ENCODE results near the gene SLC4A3.

The SLC4A3 gene

GRCh38 chr2:219618733-219619122 lies 8.7 kb upstream of the SLC4A3 start:
- DNase-seq (ENCODE audit: low read depth), result no peak
- no peak for TF ChIP-seq CTCF (IDR thresholded peaks at IDR 0.05; ENCODE audit: insufficient read depth, low read depth, low read length, missing control alignments)
- H3K4me3 ChIP-seq (ENCODE audit: low read length), result no peak overlapping the region

DNA sequence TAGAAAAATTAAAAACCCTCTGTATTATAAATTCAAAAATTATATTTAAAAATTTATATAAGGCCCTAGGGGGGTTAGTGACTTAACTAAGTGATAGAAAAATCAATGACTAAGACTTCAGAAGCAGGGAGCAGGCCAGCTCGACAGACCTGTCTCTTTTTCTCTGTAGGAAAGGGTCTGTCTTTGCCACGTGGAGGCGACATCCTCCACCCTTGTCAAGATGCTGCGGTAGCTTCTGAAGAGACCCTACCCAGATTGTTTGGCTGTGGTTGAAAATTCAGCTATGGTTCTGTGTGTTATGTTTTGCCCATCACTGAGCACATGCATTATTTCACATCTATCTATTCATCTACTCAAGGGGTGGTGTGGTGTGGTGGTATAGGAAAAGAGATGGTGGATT lies 8.2 kb upstream of the SLC4A3 start:
- H3K4me3 ChIP-seq (ENCODE audit: low read length), result no peak overlapping the region
- TF ChIP-seq CTCF (IDR thresholded peaks at IDR 0.05; ENCODE audit: insufficient read depth, low read depth, low read length, missing control alignments), result no peak
- no peak for DNase-seq (ENCODE audit: low read depth)

- no peak for DNase-seq (ENCODE audit: low read depth)
- no peak overlapping the region for H3K4me3 ChIP-seq (ENCODE audit: low read length)
- TF ChIP-seq CTCF (IDR thresholded peaks at IDR 0.05; ENCODE audit: insufficient read depth, low read depth, low read length, missing control alignments), result no peak
These were observed 6.9 kb upstream of the SLC4A3 start for GRCh38 chr2:219620546-219620945.

DNA sequence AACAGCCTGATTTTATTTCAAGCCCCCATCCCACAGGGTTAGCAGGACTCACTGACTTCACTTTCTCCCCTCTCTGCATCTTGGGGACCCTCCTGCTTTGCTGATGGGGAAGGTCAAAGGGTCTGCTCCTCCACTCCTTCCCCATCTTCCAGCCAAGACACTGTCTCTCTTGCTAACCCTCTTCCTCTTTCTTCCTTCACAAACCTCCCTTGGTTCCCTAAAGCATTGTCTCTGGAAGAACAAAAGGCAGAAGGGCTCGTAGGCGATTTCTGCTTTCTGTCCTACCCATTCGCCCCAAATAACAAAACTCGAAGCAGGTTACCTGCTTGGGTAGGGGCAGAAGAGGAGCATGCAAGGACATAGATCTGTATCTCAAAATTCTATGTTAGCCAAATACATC lies 5.5 kb upstream of the SLC4A3 start:
- no peak overlapping the region for H3K4me3 ChIP-seq (ENCODE audit: low read length)
- DNase-seq (ENCODE audit: low read depth), result no peak
- no peak for TF ChIP-seq CTCF (IDR thresholded peaks at IDR 0.05; ENCODE audit: insufficient read depth, low read depth, low read length, missing control alignments)

- TF ChIP-seq CTCF (IDR thresholded peaks at IDR 0.05; ENCODE audit: insufficient read depth, low read depth, low read length, missing control alignments), result no peak
- H3K4me3 ChIP-seq (ENCODE audit: low read length), result no peak overlapping the region
- no peak for DNase-seq (ENCODE audit: low read depth)
These were observed 5.0 kb upstream of the SLC4A3 start for GRCh38 chr2:219622472-219622871.

GRCh38 chr2:219624565-219624964 lies 2.9 kb upstream of the SLC4A3 start:
- H3K4me3 ChIP-seq (ENCODE audit: low read length), result no peak overlapping the region
- DNase-seq (ENCODE audit: low read depth), result no peak
- TF ChIP-seq CTCF (IDR thresholded peaks at IDR 0.05; ENCODE audit: insufficient read depth, low read depth, low read length, missing control alignments), result no peak

DNA sequence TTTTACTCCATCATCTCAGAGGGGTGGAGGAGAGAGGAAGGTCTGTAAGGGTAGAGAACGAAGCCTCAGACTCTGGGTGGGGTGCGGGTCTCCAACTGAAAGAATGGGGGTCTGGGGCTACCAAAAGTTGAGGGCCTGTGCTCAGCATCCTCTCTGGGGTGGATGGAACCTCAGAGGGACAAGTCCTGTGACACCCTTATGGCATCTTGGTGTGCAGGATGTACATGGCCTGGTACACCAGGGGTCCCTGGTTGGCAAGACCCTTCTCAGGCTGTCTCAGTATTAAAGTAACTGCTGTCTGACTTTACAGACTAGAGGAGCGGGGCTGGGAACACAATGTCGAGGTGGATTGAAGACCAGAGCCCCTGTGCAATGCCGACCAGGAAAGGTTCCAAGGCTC lies 2.3 kb upstream of the SLC4A3 start:
- no peak for TF ChIP-seq CTCF (IDR thresholded peaks at IDR 0.05; ENCODE audit: insufficient read depth, low read depth, low read length, missing control alignments)
- no peak for DNase-seq (ENCODE audit: low read depth)
- no peak overlapping the region for H3K4me3 ChIP-seq (ENCODE audit: low read length)

All from epithelial cell of esophagus (primary cell).